Measurements from ENCODE around the gene ZNF723.

GRCh38 chr19:22832031-22832762 is at the start of gene ZNF723:
- TF ChIP-seq CTCF (IDR thresholded peaks at IDR 0.05) (no peak), POLR2A (IDR thresholded peaks at IDR 0.05) (no peak), POLR2AphosphoS5 (IDR thresholded peaks at IDR 0.05; ENCODE audit: insufficient read depth in 1 of 2, low read depth in 1 of 2) (no peak)

All from vagina (tissue), 2 donors.